HEK293 (cell line): ENCODE results near the gene CCNYL1.

Experiments
- FEZF1 ChIP-seq: fragments of 450-650 bp; formaldehyde crosslinking; IDR thresholded peaks from 2 replicates; pipeline ENCODE4 v1.5.1; 2016; ENCODE audit warnings: missing biosample characterization, missing genetic modification characterization
- KLF1 ChIP-seq: fragments of 450-650 bp; formaldehyde crosslinking; IDR thresholded peaks from 2 replicates; pipeline ENCODE4 v1.5.1; 2016; ENCODE audit warnings: missing biosample characterization, missing genetic modification characterization
- ZFP3 ChIP-seq: fragments of 450-650 bp; formaldehyde crosslinking; IDR thresholded peaks from 2 replicates; pipeline ENCODE4 v1.5.1; 2016; ENCODE audit warnings: low read depth, missing biosample characterization, missing genetic modification characterization
- ZNF19 ChIP-seq: fragments of 450-650 bp; formaldehyde crosslinking; IDR thresholded peaks from 2 replicates; pipeline ENCODE4; 2016; ENCODE audit warnings: missing biosample characterization, missing genetic modification characterization, low read depth
- ZNF2 ChIP-seq: fragments of 450-650 bp; formaldehyde crosslinking; IDR thresholded peaks from 2 replicates; pipeline ENCODE4 v1.5.1; 2016; ENCODE audit warnings: missing biosample characterization, missing genetic modification characterization
- ZNF302 ChIP-seq: fragments of 450-650 bp; formaldehyde crosslinking; IDR thresholded peaks from 2 replicates; pipeline ENCODE4 v1.5.1; 2016; ENCODE audit warnings: missing biosample characterization, missing genetic modification characterization, low read depth
- ZNF423 ChIP-seq: fragments of 450-650 bp; formaldehyde crosslinking; IDR thresholded peaks from 2 replicates; pipeline ENCODE4 v1.5.1; 2016; ENCODE audit warnings: missing biosample characterization, missing genetic modification characterization
- ZNF473 ChIP-seq: fragments of 450-650 bp; formaldehyde crosslinking; IDR thresholded peaks from 2 replicates; pipeline ENCODE4 v1.5.1; 2017; ENCODE audit warnings: missing biosample characterization, missing genetic modification characterization
- ZNF558 ChIP-seq: fragments of 450-650 bp; formaldehyde crosslinking; IDR thresholded peaks from 2 replicates; pipeline ENCODE4 v1.5.1; 2016; ENCODE audit warnings: missing biosample characterization, missing genetic modification characterization
- ZNF585B ChIP-seq: fragments of 450-650 bp; formaldehyde crosslinking; IDR thresholded peaks from 2 replicates; pipeline ENCODE4 v1.5.1; 2016; ENCODE audit warnings: missing biosample characterization, missing genetic modification characterization
- ZNF654 ChIP-seq: fragments of 450-650 bp; formaldehyde crosslinking; IDR thresholded peaks from 2 replicates; pipeline ENCODE4 v1.5.1; 2016; ENCODE audit warnings: low read depth, missing biosample characterization, missing genetic modification characterization
- ZNF658 ChIP-seq: fragments of 450-650 bp; formaldehyde crosslinking; IDR thresholded peaks from 2 replicates; pipeline ENCODE4; 2016; ENCODE audit warnings: missing biosample characterization, missing genetic modification characterization
- TF ChIP-seq, protein P1 (sequence below): fragments of 450-650 bp; formaldehyde crosslinking; IDR thresholded peaks from 2 replicates; pipeline ENCODE4 v1.5.1; 2016; ENCODE audit warnings: missing biosample characterization, missing genetic modification characterization
- TF ChIP-seq, protein P2 (sequence below): fragments of 450-650 bp; formaldehyde crosslinking; IDR thresholded peaks from 2 replicates; pipeline ENCODE4 v1.5.1; 2016; ENCODE audit warnings: missing biosample characterization, missing genetic modification characterization, borderline replicate concordance
- TF ChIP-seq, protein P3 (sequence below): fragments of 450-650 bp; formaldehyde crosslinking; IDR thresholded peaks from 2 replicates; pipeline ENCODE4 v1.5.1; 2017; ENCODE audit warnings: missing biosample characterization, missing genetic modification characterization
- TF ChIP-seq, protein P4 (sequence below): fragments of 450-650 bp; formaldehyde crosslinking; IDR thresholded peaks from 2 replicates; pipeline ENCODE4 v1.5.1; 2016; ENCODE audit warnings: missing biosample characterization, missing genetic modification characterization, low read depth
- TF ChIP-seq, protein P5 (sequence below): fragments of 450-650 bp; formaldehyde crosslinking; IDR thresholded peaks from 2 replicates; pipeline ENCODE4 v1.5.1; 2016; ENCODE audit warnings: missing biosample characterization, missing genetic modification characterization
- TF ChIP-seq, protein P6 (sequence below): fragments of 450-650 bp; formaldehyde crosslinking; IDR thresholded peaks from 2 replicates; pipeline ENCODE4 v1.5.1; 2016; ENCODE audit warnings: missing biosample characterization, missing genetic modification characterization
- TF ChIP-seq, protein P7 (sequence below): sonication (generic); formaldehyde crosslinking; IDR thresholded peaks from 2 replicates; pipeline ENCODE4 v1.8.1; 2022; ENCODE audit warnings: mild to moderate bottlenecking, moderate library complexity, missing genetic modification reagents
- TF ChIP-seq, protein P8 (sequence below): fragments of 450-650 bp; formaldehyde crosslinking; IDR thresholded peaks from 2 replicates; pipeline ENCODE4 v1.5.1; 2016; ENCODE audit warnings: missing biosample characterization, missing genetic modification characterization

CCNYL1 gene

DNA sequence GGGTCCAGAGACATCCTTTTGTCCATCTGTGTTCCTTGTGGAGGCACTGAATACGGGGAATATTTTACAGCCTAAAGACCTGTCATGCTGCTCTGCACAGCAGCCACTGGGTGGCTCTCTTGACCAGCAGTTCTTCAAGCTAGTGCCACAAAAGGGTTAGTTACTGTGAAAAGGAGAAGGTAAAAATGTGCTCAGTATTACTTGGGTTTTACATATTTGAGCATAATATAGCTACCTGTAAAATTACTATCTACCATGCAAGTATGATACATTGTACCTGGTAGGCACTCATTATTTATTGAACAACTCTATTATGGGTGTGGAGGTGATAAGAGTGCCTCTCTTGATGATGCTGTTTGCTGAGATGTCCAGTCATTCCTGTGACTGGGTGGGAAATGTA is 34.7 kb downstream of the CCNYL1 start (continued):
- TF ChIP-seq, protein P1, sequence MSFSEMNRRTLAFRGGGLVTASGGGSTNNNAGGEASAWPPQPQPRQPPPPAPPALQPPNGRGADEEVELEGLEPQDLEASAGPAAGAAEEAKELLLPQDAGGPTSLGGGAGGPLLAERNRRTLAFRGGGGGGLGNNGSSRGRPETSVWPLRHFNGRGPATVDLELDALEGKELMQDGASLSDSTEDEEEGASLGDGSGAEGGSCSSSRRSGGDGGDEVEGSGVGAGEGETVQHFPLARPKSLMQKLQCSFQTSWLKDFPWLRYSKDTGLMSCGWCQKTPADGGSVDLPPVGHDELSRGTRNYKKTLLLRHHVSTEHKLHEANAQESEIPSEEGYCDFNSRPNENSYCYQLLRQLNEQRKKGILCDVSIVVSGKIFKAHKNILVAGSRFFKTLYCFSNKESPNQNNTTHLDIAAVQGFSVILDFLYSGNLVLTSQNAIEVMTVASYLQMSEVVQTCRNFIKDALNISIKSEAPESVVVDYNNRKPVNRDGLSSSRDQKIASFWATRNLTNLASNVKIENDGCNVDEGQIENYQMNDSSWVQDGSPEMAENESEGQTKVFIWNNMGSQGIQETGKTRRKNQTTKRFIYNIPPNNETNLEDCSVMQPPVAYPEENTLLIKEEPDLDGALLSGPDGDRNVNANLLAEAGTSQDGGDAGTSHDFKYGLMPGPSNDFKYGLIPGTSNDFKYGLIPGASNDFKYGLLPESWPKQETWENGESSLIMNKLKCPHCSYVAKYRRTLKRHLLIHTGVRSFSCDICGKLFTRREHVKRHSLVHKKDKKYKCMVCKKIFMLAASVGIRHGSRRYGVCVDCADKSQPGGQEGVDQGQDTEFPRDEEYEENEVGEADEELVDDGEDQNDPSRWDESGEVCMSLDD = no peak
- no peak for TF ChIP-seq ZFP3
- TF ChIP-seq ZNF302 (tag by site-specific recombination) = no peak
- no peak for TF ChIP-seq FEZF1 (tag by site-specific recombination)
- TF ChIP-seq, protein P2, sequence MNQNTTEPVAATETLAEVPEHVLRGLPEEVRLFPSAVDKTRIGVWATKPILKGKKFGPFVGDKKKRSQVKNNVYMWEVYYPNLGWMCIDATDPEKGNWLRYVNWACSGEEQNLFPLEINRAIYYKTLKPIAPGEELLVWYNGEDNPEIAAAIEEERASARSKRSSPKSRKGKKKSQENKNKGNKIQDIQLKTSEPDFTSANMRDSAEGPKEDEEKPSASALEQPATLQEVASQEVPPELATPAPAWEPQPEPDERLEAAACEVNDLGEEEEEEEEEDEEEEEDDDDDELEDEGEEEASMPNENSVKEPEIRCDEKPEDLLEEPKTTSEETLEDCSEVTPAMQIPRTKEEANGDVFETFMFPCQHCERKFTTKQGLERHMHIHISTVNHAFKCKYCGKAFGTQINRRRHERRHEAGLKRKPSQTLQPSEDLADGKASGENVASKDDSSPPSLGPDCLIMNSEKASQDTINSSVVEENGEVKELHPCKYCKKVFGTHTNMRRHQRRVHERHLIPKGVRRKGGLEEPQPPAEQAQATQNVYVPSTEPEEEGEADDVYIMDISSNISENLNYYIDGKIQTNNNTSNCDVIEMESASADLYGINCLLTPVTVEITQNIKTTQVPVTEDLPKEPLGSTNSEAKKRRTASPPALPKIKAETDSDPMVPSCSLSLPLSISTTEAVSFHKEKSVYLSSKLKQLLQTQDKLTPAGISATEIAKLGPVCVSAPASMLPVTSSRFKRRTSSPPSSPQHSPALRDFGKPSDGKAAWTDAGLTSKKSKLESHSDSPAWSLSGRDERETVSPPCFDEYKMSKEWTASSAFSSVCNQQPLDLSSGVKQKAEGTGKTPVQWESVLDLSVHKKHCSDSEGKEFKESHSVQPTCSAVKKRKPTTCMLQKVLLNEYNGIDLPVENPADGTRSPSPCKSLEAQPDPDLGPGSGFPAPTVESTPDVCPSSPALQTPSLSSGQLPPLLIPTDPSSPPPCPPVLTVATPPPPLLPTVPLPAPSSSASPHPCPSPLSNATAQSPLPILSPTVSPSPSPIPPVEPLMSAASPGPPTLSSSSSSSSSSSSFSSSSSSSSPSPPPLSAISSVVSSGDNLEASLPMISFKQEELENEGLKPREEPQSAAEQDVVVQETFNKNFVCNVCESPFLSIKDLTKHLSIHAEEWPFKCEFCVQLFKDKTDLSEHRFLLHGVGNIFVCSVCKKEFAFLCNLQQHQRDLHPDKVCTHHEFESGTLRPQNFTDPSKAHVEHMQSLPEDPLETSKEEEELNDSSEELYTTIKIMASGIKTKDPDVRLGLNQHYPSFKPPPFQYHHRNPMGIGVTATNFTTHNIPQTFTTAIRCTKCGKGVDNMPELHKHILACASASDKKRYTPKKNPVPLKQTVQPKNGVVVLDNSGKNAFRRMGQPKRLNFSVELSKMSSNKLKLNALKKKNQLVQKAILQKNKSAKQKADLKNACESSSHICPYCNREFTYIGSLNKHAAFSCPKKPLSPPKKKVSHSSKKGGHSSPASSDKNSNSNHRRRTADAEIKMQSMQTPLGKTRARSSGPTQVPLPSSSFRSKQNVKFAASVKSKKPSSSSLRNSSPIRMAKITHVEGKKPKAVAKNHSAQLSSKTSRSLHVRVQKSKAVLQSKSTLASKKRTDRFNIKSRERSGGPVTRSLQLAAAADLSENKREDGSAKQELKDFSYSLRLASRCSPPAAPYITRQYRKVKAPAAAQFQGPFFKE (tag by site-specific recombination) = no peak
- no peak for TF ChIP-seq ZNF423 (tag by site-specific recombination)
- TF ChIP-seq ZNF654 (tag by site-specific recombination) = peak; percentile 85
- no peak for TF ChIP-seq ZNF658 (tag by site-specific recombination)
- TF ChIP-seq, protein P3, sequence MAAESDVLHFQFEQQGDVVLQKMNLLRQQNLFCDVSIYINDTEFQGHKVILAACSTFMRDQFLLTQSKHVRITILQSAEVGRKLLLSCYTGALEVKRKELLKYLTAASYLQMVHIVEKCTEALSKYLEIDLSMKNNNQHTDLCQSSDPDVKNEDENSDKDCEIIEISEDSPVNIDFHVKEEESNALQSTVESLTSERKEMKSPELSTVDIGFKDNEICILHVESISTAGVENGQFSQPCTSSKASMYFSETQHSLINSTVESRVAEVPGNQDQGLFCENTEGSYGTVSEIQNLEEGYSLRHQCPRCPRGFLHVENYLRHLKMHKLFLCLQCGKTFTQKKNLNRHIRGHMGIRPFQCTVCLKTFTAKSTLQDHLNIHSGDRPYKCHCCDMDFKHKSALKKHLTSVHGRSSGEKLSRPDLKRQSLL = no peak
- TF ChIP-seq ZNF585B = no peak
- TF ChIP-seq, protein P4, sequence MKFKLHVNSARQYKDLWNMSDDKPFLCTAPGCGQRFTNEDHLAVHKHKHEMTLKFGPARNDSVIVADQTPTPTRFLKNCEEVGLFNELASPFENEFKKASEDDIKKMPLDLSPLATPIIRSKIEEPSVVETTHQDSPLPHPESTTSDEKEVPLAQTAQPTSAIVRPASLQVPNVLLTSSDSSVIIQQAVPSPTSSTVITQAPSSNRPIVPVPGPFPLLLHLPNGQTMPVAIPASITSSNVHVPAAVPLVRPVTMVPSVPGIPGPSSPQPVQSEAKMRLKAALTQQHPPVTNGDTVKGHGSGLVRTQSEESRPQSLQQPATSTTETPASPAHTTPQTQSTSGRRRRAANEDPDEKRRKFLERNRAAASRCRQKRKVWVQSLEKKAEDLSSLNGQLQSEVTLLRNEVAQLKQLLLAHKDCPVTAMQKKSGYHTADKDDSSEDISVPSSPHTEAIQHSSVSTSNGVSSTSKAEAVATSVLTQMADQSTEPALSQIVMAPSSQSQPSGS = no peak
- TF ChIP-seq, protein P5, sequence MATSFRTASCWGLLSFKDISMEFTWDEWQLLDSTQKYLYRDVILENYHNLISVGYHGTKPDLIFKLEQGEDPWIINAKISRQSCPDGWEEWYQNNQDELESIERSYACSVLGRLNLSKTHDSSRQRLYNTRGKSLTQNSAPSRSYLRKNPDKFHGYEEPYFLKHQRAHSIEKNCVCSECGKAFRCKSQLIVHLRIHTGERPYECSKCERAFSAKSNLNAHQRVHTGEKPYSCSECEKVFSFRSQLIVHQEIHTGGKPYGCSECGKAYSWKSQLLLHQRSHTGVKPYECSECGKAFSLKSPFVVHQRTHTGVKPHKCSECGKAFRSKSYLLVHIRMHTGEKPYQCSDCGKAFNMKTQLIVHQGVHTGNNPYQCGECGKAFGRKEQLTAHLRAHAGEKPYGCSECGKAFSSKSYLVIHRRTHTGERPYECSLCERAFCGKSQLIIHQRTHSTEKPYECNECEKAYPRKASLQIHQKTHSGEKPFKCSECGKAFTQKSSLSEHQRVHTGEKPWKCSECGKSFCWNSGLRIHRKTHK (tag by site-specific recombination) = no peak
- TF ChIP-seq, protein P6, sequence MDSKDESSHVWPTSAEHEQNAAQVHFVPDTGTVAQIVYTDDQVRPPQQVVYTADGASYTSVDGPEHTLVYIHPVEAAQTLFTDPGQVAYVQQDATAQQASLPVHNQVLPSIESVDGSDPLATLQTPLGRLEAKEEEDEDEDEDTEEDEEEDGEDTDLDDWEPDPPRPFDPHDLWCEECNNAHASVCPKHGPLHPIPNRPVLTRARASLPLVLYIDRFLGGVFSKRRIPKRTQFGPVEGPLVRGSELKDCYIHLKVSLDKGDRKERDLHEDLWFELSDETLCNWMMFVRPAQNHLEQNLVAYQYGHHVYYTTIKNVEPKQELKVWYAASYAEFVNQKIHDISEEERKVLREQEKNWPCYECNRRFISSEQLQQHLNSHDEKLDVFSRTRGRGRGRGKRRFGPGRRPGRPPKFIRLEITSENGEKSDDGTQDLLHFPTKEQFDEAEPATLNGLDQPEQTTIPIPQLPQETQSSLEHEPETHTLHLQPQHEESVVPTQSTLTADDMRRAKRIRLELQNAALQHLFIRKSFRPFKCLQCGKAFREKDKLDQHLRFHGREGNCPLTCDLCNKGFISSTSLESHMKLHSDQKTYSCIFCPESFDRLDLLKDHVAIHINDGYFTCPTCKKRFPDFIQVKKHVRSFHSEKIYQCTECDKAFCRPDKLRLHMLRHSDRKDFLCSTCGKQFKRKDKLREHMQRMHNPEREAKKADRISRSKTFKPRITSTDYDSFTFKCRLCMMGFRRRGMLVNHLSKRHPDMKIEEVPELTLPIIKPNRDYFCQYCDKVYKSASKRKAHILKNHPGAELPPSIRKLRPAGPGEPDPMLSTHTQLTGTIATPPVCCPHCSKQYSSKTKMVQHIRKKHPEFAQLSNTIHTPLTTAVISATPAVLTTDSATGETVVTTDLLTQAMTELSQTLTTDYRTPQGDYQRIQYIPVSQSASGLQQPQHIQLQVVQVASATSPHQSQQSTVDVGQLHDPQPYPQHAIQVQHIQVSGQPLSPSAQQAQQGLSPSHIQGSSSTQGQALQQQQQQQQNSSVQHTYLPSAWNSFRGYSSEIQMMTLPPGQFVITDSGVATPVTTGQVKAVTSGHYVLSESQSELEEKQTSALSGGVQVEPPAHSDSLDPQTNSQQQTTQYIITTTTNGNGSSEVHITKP (tag by site-specific recombination) = no peak
- no peak for TF ChIP-seq KLF1 (tag by site-specific recombination)
- TF ChIP-seq ZNF473 (tag by site-specific recombination) = no peak
- no peak for TF ChIP-seq ZNF558 (tag by site-specific recombination)
- TF ChIP-seq, protein P7, sequence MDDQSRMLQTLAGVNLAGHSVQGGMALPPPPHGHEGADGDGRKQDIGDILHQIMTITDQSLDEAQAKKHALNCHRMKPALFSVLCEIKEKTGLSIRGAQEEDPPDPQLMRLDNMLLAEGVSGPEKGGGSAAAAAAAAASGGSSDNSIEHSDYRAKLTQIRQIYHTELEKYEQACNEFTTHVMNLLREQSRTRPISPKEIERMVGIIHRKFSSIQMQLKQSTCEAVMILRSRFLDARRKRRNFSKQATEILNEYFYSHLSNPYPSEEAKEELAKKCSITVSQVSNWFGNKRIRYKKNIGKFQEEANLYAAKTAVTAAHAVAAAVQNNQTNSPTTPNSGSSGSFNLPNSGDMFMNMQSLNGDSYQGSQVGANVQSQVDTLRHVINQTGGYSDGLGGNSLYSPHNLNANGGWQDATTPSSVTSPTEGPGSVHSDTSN (CRISPR knock-in tag) = no peak
- TF ChIP-seq, protein P8, sequence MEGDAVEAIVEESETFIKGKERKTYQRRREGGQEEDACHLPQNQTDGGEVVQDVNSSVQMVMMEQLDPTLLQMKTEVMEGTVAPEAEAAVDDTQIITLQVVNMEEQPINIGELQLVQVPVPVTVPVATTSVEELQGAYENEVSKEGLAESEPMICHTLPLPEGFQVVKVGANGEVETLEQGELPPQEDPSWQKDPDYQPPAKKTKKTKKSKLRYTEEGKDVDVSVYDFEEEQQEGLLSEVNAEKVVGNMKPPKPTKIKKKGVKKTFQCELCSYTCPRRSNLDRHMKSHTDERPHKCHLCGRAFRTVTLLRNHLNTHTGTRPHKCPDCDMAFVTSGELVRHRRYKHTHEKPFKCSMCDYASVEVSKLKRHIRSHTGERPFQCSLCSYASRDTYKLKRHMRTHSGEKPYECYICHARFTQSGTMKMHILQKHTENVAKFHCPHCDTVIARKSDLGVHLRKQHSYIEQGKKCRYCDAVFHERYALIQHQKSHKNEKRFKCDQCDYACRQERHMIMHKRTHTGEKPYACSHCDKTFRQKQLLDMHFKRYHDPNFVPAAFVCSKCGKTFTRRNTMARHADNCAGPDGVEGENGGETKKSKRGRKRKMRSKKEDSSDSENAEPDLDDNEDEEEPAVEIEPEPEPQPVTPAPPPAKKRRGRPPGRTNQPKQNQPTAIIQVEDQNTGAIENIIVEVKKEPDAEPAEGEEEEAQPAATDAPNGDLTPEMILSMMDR (tag by site-specific recombination) = peak; percentile 83
- TF ChIP-seq ZNF2 (tag by site-specific recombination) = peak; percentile 73; the same call in 1 of the 2 replicates
- no peak for TF ChIP-seq ZNF19 (tag by site-specific recombination)
